RWPE2 (cell line): Measurements from ENCODE around the gene ADAMTSL1.

Experiments
- ATAC-seq: fragments of 200-7000 bp; cut with Tn5 transposase; 3 replicates; pipeline ENCODE4 v1.9.1; 2021; ENCODE audit warnings: low read depth
- DNase-seq: peaks from one replicate; pipeline ENCODE4 v3.0.0-alpha.2; 2020; ENCODE audit warnings: low spot score
- H3K27ac ChIP-seq: fragments of 450-650 bp; 2 replicates; pipeline ENCODE4 v1.5.1; 2017; ENCODE audit warnings: mild to moderate bottlenecking; ENCODE audit not compliant: poor library complexity, severe bottlenecking
- H3K27me3 ChIP-seq: fragments of 250-450 bp; sonication (Bioruptor Pico); 2 replicates; pipeline ENCODE4 v1.5.1; 2021; ENCODE audit warnings: mild to moderate bottlenecking, moderate library complexity; ENCODE audit not compliant: insufficient read depth, poor library complexity, severe bottlenecking
- H3K36me3 ChIP-seq: fragments of 250-450 bp; sonication (Bioruptor Pico); 2 replicates; pipeline ENCODE4 v1.5.1; 2020; ENCODE audit warnings: low read depth, mild to moderate bottlenecking, moderate library complexity
- H3K4me1 ChIP-seq: fragments of 250-450 bp; sonication (Bioruptor Pico); 2 replicates; pipeline ENCODE4 v1.5.1; 2021; ENCODE audit warnings: mild to moderate bottlenecking, moderate library complexity; ENCODE audit not compliant: insufficient read depth, poor library complexity, severe bottlenecking
- H3K4me3 ChIP-seq: fragments of 250-450 bp; sonication (Bioruptor Pico); 2 replicates; pipeline ENCODE4 v1.5.1; 2021; ENCODE audit warnings: mild to moderate bottlenecking, moderate library complexity; ENCODE audit not compliant: severe bottlenecking
- H3K9me3 ChIP-seq: fragments of 250-450 bp; sonication (Bioruptor Pico); 2 replicates; pipeline ENCODE4 v1.5.1; 2021; ENCODE audit warnings: mild to moderate bottlenecking, moderate library complexity; ENCODE audit not compliant: severe bottlenecking
- TF ChIP-seq, protein P1 (sequence below): fragments of 450-650 bp; IDR thresholded peaks from one replicate; pipeline ENCODE4 v1.5.1; 2017; ENCODE audit warnings: mild to moderate bottlenecking, moderate library complexity; ENCODE audit not compliant: poor library complexity, severe bottlenecking

The ADAMTSL1 gene, protein sequence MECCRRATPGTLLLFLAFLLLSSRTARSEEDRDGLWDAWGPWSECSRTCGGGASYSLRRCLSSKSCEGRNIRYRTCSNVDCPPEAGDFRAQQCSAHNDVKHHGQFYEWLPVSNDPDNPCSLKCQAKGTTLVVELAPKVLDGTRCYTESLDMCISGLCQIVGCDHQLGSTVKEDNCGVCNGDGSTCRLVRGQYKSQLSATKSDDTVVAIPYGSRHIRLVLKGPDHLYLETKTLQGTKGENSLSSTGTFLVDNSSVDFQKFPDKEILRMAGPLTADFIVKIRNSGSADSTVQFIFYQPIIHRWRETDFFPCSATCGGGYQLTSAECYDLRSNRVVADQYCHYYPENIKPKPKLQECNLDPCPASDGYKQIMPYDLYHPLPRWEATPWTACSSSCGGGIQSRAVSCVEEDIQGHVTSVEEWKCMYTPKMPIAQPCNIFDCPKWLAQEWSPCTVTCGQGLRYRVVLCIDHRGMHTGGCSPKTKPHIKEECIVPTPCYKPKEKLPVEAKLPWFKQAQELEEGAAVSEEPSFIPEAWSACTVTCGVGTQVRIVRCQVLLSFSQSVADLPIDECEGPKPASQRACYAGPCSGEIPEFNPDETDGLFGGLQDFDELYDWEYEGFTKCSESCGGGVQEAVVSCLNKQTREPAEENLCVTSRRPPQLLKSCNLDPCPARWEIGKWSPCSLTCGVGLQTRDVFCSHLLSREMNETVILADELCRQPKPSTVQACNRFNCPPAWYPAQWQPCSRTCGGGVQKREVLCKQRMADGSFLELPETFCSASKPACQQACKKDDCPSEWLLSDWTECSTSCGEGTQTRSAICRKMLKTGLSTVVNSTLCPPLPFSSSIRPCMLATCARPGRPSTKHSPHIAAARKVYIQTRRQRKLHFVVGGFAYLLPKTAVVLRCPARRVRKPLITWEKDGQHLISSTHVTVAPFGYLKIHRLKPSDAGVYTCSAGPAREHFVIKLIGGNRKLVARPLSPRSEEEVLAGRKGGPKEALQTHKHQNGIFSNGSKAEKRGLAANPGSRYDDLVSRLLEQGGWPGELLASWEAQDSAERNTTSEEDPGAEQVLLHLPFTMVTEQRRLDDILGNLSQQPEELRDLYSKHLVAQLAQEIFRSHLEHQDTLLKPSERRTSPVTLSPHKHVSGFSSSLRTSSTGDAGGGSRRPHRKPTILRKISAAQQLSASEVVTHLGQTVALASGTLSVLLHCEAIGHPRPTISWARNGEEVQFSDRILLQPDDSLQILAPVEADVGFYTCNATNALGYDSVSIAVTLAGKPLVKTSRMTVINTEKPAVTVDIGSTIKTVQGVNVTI (N-terminal part only)

GRCh38 chr9:18473652-18474279 is at the start of gene ADAMTSL1:
TSS of gene ADAMTSL1 (plus strand) at chr9:18474153. CDS start at chr9:18474233, 80 bp downstream.
- no peak within 1 kb of the TSS for H3K27ac ChIP-seq

GRCh38 chr9:18427691-18428090 is 46.3 kb upstream of the ADAMTSL1 start:
- TF ChIP-seq, protein P1, sequence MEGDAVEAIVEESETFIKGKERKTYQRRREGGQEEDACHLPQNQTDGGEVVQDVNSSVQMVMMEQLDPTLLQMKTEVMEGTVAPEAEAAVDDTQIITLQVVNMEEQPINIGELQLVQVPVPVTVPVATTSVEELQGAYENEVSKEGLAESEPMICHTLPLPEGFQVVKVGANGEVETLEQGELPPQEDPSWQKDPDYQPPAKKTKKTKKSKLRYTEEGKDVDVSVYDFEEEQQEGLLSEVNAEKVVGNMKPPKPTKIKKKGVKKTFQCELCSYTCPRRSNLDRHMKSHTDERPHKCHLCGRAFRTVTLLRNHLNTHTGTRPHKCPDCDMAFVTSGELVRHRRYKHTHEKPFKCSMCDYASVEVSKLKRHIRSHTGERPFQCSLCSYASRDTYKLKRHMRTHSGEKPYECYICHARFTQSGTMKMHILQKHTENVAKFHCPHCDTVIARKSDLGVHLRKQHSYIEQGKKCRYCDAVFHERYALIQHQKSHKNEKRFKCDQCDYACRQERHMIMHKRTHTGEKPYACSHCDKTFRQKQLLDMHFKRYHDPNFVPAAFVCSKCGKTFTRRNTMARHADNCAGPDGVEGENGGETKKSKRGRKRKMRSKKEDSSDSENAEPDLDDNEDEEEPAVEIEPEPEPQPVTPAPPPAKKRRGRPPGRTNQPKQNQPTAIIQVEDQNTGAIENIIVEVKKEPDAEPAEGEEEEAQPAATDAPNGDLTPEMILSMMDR, result no peak
- Histone ChIP-seq H3K27me3 (no peaks in the 10 kb centered on the region), H3K4me3 (no peak overlapping the region), H3K4me1 (peaks cover 8% of the 10 kb centered on the region), H3K36me3 (no peaks in the 10 kb centered on the region), H3K9me3 (no peaks in the 10 kb centered on the region), H3K27ac (no peak overlapping the region)
- ATAC-seq (no peak), DNase-seq (no peak)

More at GRCh38 chr9:18473652-18474279, at the start of gene ADAMTSL1:
- no peak for DNase-seq
- Histone ChIP-seq H3K36me3 (no peaks in the 10 kb centered on the region), H3K9me3 (no peaks in the 10 kb centered on the region), H3K27me3 (no peaks in the 10 kb centered on the region), H3K4me3 (no peak within 1 kb of the TSS), H3K4me1 (no peaks in the 10 kb centered on the region)
- TF ChIP-seq, protein P1, result no peak
- no peak for ATAC-seq

GRCh38 chr9:18428661-18429060 is 45.3 kb upstream of the ADAMTSL1 start:
- peaks cover 8% of the 10 kb centered on the region for H3K4me1 ChIP-seq
- TF ChIP-seq, protein P1, result no peak
- no peak overlapping the region for H3K4me3 ChIP-seq
- DNase-seq (no peak), ATAC-seq (no peak)
- no peaks in the 10 kb centered on the region for H3K9me3 ChIP-seq
- H3K27me3 ChIP-seq, result no peaks in the 10 kb centered on the region
- H3K36me3 ChIP-seq, result no peaks in the 10 kb centered on the region
- no peak overlapping the region for H3K27ac ChIP-seq

DNA sequence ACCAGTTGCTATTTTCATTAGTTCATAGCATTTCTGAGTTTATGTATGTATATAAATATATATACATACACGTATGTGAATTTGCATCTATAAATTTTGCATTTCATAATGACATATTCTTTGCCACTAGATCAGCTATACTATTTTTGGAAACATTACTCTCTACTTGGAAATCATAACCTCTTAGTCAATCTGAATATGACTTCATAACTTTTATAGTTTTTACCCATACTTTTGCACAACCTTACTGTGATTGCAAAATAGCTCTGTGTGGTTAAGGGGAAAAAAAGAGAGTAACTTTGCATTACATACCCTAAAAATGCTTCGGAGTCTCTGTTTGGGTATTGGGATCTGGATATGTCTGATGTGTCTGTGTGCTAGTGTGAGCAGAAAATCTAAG is 44.9 kb upstream of the ADAMTSL1 start:
- TF ChIP-seq, protein P1, result no peak
- Histone ChIP-seq H3K36me3 (no peaks in the 10 kb centered on the region), H3K4me1 (peaks cover 8% of the 10 kb centered on the region), H3K4me3 (no peak overlapping the region), H3K9me3 (no peaks in the 10 kb centered on the region), H3K27me3 (no peaks in the 10 kb centered on the region), H3K27ac (no peak overlapping the region)
- DNase-seq, result no peak
- no peak for ATAC-seq
